ENCODE measurements around the gene PCA3.

DNA sequence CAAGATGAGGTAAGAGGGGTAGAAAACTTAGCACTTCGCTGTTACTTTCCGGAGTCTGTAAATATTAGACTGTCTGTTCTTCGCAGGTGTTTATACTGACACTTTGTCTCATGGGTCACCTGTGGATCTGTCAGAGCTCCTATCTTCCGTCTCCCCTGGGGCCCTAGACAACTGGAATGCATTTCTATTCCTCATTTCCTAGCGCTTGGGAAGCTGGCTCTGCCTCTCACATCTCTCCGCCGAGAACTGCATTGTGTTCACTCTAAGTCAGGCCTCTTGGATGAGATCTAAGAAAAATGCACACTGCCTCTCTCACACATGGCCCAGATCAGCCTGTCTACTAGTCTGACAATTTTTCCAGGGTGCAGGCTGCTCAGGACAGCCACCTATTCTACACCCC lies 39.5 kb downstream of the PCA3 start:
- TF ChIP-seq, protein P1, sequence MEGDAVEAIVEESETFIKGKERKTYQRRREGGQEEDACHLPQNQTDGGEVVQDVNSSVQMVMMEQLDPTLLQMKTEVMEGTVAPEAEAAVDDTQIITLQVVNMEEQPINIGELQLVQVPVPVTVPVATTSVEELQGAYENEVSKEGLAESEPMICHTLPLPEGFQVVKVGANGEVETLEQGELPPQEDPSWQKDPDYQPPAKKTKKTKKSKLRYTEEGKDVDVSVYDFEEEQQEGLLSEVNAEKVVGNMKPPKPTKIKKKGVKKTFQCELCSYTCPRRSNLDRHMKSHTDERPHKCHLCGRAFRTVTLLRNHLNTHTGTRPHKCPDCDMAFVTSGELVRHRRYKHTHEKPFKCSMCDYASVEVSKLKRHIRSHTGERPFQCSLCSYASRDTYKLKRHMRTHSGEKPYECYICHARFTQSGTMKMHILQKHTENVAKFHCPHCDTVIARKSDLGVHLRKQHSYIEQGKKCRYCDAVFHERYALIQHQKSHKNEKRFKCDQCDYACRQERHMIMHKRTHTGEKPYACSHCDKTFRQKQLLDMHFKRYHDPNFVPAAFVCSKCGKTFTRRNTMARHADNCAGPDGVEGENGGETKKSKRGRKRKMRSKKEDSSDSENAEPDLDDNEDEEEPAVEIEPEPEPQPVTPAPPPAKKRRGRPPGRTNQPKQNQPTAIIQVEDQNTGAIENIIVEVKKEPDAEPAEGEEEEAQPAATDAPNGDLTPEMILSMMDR (IDR thresholded peaks at IDR 0.05 in 4 of 5, conservative IDR thresholded peaks at IDR 0.05 in 1 of 5): no peak
- TF ChIP-seq POLR2A (IDR thresholded peaks at IDR 0.05): no peak
